CD4-positive, alpha-beta T cell treated with Interleukin-6 at 100 ng/mL for 8 hours (primary cell): ENCODE data around the gene ITGAL.
"Not testable (repeated sequence)": the region's sequence is repeated elsewhere in the genome, so short reads cannot be mapped to it uniquely, and the experiment has no call there.

ENCODE experiments used
- DNase-seq: peaks from one replicate; pipeline ENCODE4 v3.0.0-alpha.2; 2020; ENCODE audit warnings: mixed read lengths, low spot score

Gene ITGAL

GRCh38 chr16:30526137-30526822, 53.7 kb downstream of the ITGAL start, which contains the start of gene ZNF768:
TSS of gene ZNF768 (minus strand) at chr16:30526566. CDS start at chr16:30526413, 153 bp downstream.
- DNase-seq: no peak

GRCh38 chr16:30526823-30527634, 54.5 kb downstream of the ITGAL start:
- peak; percentile 92 for DNase-seq

DNA sequence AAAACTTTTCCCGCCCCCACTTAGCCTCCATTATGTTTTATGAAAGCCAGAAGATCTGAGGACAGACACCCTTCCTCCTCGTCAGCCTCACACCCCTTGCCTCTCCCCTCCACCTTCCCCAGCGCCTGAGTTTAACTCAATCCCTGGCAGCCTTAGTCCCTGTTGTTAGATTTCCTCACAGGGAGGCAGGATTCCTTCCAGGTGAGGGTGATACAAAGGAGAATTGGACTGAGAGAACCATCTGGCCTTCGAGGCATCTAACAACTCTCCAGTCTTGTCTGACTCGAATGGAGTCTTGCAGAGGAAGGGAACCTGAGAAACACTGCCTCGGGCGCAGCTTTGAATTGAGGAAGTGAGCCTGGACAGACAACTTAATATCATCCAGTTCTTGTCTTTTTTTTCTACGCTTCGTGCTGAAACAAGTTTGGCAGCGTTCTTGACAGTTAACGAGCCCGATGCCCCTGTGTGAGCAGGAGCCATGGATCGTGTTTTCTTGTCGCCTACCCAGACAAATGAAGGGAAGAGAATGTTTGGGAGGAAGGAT, 55.2 kb downstream of the ITGAL start:
- no peak for DNase-seq

- no peak for DNase-seq
These were observed 56.4 kb downstream of the ITGAL start for GRCh38 chr16:30528799-30529457.

DNA sequence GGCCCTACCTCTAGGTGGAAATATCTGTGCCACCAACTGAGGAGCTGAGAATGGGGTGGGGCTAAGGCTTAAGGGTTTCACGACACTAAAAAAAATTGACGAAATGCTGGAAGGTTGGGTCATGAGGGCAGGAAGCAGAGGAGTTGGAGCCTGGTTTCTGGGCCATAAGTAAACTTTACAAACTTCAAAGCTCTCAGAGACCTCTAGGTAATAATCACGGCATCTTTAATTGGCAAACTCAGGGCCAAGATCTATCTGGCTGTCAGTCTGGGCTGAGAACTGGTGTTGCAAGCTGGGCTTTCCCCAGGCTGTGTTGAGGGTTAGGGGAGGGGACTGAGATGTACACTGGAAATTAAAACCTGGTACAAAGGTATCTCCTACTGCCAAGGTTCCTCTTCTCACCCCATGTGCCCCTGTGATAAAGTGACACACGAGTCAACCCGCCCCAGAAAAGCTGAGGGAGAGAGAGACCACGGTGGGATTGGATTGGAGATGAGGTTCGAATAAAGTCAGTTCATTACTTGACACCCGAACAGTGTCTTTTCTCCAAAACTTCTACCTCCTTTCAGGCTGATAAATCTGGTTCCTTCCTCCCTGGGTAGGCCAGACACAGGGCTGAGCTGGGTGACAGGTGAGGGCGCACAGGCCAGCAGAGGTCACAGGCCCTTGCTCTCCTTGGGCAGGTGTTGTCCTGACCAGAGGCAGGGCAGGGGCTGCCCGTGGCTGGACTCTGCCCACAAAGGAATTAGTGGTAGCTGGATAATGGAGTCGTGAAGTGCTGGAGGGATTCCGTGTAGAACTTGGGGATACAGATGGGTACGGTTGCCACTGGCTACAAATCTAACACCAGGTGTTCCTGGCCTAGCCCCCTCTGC, 57.9 kb downstream of the ITGAL start:
- no peak for DNase-seq

GRCh38 chr16:30532285-30533145, 60.0 kb downstream of the ITGAL start:
- no peak for DNase-seq

DNA sequence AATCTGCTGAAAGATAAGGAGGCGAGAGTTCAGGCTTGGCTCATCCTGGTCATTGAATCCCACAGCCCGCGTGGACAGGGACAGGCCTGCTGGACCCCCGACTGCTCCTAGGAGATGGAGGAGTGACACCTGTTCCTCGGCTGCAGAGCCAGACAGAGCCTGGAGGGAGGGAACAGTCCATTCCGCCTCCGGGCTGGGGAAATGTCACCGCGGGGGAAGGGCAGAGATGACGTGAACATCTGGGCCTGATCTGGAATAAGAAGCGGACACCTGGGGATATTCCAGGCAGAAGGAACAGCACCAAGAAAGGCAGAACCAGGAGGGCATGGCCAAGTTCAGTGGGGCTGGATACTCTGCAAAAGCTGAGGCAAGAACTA, 60.6 kb downstream of the ITGAL start:
- DNase-seq: no peak

- no peak for DNase-seq
These were observed 61.3 kb downstream of the ITGAL start for GRCh38 chr16:30533748-30534367.

- DNase-seq: peak; percentile 90
These were observed 62.0 kb downstream of the ITGAL start, which contains the start of gene ZNF747 for GRCh38 chr16:30534368-30535105. TSS of gene ZNF747 (minus strand) at chr16:30534858. CDS start at chr16:30534679, 179 bp downstream.

- no peak for DNase-seq
These were observed 62.7 kb downstream of the ITGAL start for GRCh38 chr16:30535106-30535776.

DNA sequence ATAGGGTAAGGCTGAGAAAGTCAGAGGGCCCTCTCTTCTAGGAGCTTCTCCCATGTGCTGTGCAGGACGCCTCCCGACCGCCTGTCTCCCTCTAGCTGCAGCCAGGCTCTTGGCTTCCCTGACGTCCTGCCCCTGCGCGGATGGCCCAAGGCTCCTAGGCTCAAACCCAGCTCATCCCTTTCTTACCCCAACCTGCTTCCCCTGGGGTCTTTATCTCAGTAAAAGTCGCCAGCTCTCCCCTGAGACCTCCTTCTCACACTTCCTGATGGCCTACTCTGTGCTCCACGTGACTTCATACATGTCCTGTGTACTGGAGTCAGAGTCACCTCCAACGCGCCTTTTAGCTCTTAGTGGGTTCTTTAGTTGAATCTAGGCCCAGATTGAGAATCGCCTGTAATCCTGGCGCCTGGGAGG, 63.2 kb downstream of the ITGAL start:
- DNase-seq: peak; percentile 68

DNA sequence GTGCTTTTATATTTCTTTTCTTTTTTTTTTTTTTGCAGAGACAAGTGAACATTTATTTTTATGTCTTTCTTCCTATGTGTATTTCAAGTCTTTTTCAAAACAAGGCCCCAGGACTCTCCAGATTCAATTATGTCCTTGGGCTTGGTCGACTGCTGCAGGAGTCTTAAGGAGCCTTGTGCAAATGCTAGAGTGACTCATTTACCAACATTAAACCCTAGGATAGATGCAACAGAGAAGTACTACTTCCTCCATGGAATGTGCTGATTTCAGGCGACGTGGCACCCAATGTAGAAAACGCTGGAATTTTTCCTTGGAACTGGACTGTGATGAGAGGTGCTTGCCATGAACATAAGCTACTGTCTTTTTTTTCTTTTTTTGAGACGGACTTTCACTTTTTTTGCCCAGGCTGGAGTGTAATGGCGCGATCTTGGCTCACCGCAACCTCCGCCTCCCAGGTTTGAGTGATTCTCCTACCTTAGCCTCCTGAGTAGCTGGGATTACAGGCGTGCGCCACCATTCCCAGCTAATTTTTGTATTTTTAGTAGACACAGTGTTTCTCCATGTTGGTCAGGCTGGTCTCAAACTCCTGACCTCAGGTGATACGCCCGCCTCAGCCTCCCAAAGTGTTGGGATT, 64.0 kb downstream of the ITGAL start:
- not testable (repeated sequence) for DNase-seq

DNA sequence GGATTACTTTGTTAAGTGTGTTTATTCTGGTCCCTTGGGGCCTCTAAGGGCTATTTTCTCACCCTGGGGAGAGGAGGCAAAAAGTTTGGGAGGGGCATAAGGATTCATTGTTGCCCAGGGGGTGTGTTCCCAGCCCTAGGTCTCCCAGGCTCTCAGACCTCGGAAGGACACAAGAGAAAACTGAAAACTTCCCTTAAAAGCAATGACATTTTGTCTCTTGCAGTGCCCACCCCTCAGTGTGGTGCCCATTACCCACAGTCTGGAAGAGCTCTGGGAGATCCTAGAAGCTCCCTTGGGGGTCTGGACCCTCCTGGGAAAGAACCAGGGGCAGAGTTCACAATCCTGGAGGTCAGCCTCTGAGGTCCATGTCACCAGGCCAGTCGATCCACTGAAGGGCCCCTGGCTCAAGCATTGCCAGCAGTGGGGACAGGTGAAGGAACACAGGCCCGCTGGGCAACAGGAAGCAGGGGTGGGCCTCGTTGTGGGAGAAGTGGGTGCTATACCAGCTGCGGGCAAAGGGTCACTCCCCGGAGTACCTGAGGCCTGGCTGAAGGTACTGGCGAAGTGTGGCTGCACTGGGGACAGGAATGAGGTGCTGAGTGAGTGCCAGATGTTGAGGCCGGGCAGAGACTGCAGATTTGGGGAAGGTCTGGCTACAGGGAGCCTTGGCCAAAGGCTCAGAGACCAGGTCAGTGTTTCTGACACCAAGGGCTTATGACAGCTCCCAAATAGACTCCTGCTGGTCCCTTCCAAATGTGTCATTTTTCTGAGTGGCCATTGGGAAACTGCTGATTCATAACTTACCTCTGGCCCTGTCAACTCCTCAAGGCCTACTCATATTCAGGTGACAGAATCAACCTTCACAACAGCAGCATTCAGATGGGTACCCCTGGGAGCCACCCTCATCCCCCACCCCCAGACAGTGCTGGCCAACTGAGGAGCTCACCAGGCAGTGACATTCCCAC, 66.7 kb downstream of the ITGAL start:
- DNase-seq: no peak

GRCh38 chr16:30539986-30540526, 67.5 kb downstream of the ITGAL start:
- not testable (repeated sequence) for DNase-seq

- DNase-seq: not testable (repeated sequence)
These were observed 68.4 kb downstream of the ITGAL start for GRCh38 chr16:30540916-30541464.
